OCI-LY7 (cell line): ENCODE measurements around the gene RAB31. TPM values are rescaled to one million over a fixed set of nuclear protein-coding genes. Genes with fewer than 3 reads are reported as not detected.

ENCODE experiments used
- BruUV-seq: library from RNA; stranded (reverse); fragments of 400-500 nt; replicated peaks from 2 replicates; lab custom pipeline; 2021; lab: Mats Ljungman, UMichigan
- CTCF ChIA-PET: fragments of 300-600 bp; sonication (Branson Sonifier 250); formaldehyde crosslinking; loops from one replicate; lab custom pipeline; 2022; ENCODE audit warnings: antibody characterized with exemption; ENCODE audit not compliant: unreplicated experiment; lab: Charles Lee
- POLR2A ChIA-PET: fragments of 300-600 bp; sonication (Branson Sonifier 250); formaldehyde crosslinking; loops from one replicate; lab custom pipeline; 2022; ENCODE audit warnings: antibody characterized with exemption; lab: Charles Lee
- DNase-seq: peaks from one replicate; pipeline ENCODE4 v3.0.0-alpha.2; 2015; ENCODE audit warnings: low spot score
- H2AFZ ChIP-seq: fragments of 200-600 bp; sonication (generic), shearing (Covaris generic); 2 replicates; pipeline ENCODE4 v1.6.1; 2014; ENCODE audit warnings: mild to moderate bottlenecking, antibody characterized with exemption, low read length, moderate library complexity
- H3K27ac ChIP-seq: fragments of 200-600 bp; sonication (generic); 2 replicates; pipeline ENCODE4 v1.5.1; 2014; ENCODE audit warnings: mixed run types, low read depth, mild to moderate bottlenecking, moderate library complexity, low read length, inconsistent platforms; ENCODE audit not compliant: poor library complexity, severe bottlenecking
- H3K36me3 ChIP-seq: fragments of 200-600 bp; sonication (generic); 2 replicates; pipeline ENCODE4 v1.6.1; 2014; ENCODE audit warnings: mild to moderate bottlenecking, antibody characterized with exemption, low read length, moderate library complexity, mixed read lengths; ENCODE audit not compliant: insufficient read depth
- H3K4me1 ChIP-seq: fragments of 200-600 bp; sonication (generic); 2 replicates; pipeline ENCODE4 v1.5.1; 2014; ENCODE audit warnings: mild to moderate bottlenecking, low read length; ENCODE audit not compliant: insufficient read depth, poor library complexity, severe bottlenecking
- H3K4me2 ChIP-seq: fragments of 200-600 bp; sonication (generic); 2 replicates; pipeline ENCODE4 v1.6.1; 2014; ENCODE audit warnings: mild to moderate bottlenecking, low read length
- H3K4me3 ChIP-seq: fragments of 200-600 bp; sonication (generic); 2 replicates; pipeline ENCODE4 v1.5.1; 2014; ENCODE audit warnings: mild to moderate bottlenecking, low read depth, low read length; ENCODE audit not compliant: poor library complexity, severe bottlenecking
- H3K79me2 ChIP-seq: fragments of 200-600 bp; sonication (generic); 2 replicates; pipeline ENCODE4 v1.6.1; 2016; ENCODE audit warnings: low read depth, mild to moderate bottlenecking, low read length, moderate library complexity, mixed read lengths; ENCODE audit not compliant: insufficient read depth
- H3K9me2 ChIP-seq: fragments of 200-600 bp; sonication (generic); 2 replicates; pipeline ENCODE4 v1.6.1; 2016; ENCODE audit warnings: mild to moderate bottlenecking, low read length, mixed read lengths; ENCODE audit not compliant: insufficient read depth
- H3K9me3 ChIP-seq: fragments of 200-600 bp; sonication (generic); 2 replicates; pipeline ENCODE4 v1.6.1; 2014; ENCODE audit warnings: mild to moderate bottlenecking, mixed run types, low read length, mixed read lengths
- H4K20me1 ChIP-seq: fragments of 200-600 bp; sonication (generic); 2 replicates; pipeline ENCODE4 v1.6.1; 2014; ENCODE audit warnings: mild to moderate bottlenecking, antibody characterized with exemption, low read length, moderate library complexity, mixed read lengths; ENCODE audit not compliant: insufficient read depth
- EZH2phosphoT487 ChIP-seq: fragments of 200-600 bp; sonication (generic); IDR thresholded peaks from 2 replicates; pipeline ENCODE4 v1.6.1; 2018; ENCODE audit warnings: low read depth, borderline replicate concordance, mild to moderate bottlenecking, mixed run types, antibody characterized with exemption, low read length, moderate library complexity, mixed read lengths
- intact Hi-C: fragments of 100-400 bp; cut with micrococcal nuclease; formaldehyde crosslinking; loops from one replicate; pipeline ENCODE4 v1.10.0; 2022; ENCODE audit not compliant: unreplicated experiment
- total RNA-seq, 2 experiments: library from RNA; depleted of rRNA in 1 of 2; stranded (reverse); fragments of >200 nt in 1 of 2; shearing (Covaris generic) in 1 of 2; gene quantifications; 2 replicates each; pipeline ENCODE4 v1.2.3, GENCODE V29; 2014 to 2022
- TF ChIP-seq, protein P1 (sequence below): fragments of 200-600 bp; sonication (generic); conservative IDR thresholded peaks from 2 replicates; pipeline ENCODE4 v1.5.1; 2014; ENCODE audit warnings: mild to moderate bottlenecking, antibody characterized with exemption, low read length, moderate library complexity, mixed read lengths

The RAB31 gene
- total RNA-seq, 2 experiments from 2014 or later, result not detected

DNA sequence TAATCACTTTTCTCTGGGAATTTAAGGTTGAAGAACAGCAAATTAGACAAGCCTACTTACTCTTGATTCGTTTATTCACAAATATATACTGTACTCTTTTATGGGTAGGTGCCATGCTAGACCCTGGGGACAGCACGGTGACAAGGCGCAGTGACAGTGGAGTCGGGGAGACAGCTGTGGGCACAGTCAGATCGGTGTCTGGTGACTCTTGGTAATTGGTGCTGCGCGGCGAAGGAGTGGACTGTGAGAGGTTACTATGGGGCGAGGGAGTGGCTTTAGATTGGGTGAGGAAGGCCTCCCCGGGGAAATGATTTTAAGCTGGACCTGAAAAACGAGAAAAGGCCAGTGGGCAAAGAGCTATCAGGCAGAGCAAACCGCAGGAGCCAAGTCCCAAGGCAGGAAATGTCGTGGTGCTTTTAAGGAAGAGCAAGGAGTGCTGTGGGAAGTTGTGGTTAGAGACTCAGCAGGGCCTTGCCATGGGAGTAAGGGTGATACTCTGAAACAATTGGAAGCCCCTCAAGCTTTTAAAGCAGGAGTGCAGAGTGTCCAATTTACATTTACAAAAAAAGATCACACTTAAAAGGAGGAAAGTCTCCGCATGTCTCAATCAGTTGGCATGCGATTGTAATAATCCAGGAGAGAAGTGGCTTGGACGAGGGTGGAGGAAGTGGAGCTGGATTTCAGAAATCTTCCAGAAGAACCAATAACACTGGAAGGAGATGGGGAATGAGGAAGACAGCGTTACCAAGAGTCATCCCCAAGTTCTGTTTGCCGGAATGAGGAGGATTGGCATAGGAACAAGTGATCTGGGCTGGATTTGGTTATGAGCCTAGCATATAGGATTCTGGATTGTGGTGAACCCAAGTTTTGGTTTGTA is 141.5 kb downstream of the RAB31 start:
- Histone ChIP-seq H3K9me2 (no peaks in the 10 kb centered on the region), H3K4me1 (no peaks in the 10 kb centered on the region), H3K79me2 (no peaks in the 10 kb centered on the region), H3K4me3 (no peak overlapping the region), H2AFZ (no peak overlapping the region), H3K36me3 (no peaks in the 10 kb centered on the region), H3K9me3 (no peaks in the 10 kb centered on the region), H3K4me2 (no peak overlapping the region), H3K27ac (no peak overlapping the region), H4K20me1 (no peaks in the 10 kb centered on the region)
- no peak for DNase-seq
- no TSS peak for BruUV-seq
- intact Hi-C loops, result no loop called here
- ChIA-PET CTCF (no interaction called here), POLR2A (interaction anchor here (0.9 kb wide), 1 partner anchor 47 kb away, joined by 4 read pairs; no protein-coding TSS in a partner anchor)
- no peak for TF ChIP-seq EZH2phosphoT487
- TF ChIP-seq, protein P1, sequence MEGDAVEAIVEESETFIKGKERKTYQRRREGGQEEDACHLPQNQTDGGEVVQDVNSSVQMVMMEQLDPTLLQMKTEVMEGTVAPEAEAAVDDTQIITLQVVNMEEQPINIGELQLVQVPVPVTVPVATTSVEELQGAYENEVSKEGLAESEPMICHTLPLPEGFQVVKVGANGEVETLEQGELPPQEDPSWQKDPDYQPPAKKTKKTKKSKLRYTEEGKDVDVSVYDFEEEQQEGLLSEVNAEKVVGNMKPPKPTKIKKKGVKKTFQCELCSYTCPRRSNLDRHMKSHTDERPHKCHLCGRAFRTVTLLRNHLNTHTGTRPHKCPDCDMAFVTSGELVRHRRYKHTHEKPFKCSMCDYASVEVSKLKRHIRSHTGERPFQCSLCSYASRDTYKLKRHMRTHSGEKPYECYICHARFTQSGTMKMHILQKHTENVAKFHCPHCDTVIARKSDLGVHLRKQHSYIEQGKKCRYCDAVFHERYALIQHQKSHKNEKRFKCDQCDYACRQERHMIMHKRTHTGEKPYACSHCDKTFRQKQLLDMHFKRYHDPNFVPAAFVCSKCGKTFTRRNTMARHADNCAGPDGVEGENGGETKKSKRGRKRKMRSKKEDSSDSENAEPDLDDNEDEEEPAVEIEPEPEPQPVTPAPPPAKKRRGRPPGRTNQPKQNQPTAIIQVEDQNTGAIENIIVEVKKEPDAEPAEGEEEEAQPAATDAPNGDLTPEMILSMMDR, result no peak

DNA sequence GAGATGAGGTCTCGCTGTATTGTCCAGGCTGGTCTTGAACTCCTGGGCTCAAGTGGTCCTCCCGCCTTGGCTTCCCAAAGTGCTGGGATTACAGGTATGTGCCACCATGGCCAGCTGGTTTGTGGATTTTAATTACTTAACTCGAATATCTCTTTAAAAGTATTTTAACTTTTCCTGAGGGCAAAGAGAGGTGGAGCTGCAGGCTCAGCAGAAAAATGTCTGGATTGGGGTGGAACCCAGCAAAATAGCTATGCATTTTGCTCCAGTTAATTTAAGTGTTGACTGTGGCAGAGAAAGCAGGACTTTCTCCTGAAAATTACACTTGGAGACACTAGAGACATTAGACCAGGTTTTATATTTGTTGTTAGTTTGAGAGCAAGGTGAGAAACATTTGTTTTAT is 142.2 kb downstream of the RAB31 start:
- H3K9me3 ChIP-seq, result no peaks in the 10 kb centered on the region
- CTCF ChIA-PET, result no interaction called here
- POLR2A ChIA-PET, result interaction anchor here (0.9 kb wide), 1 partner anchor 46 kb away, joined by 4 read pairs; no protein-coding TSS in a partner anchor
- intact Hi-C loops, result no loop called here
- no peak overlapping the region for H2AFZ ChIP-seq
- no peak overlapping the region for H3K27ac ChIP-seq
- BruUV-seq, result no TSS peak
- no peak overlapping the region for H3K4me3 ChIP-seq
- H3K4me1 ChIP-seq, result no peaks in the 10 kb centered on the region
- H3K79me2 ChIP-seq, result no peaks in the 10 kb centered on the region
- no peaks in the 10 kb centered on the region for H3K9me2 ChIP-seq
- TF ChIP-seq, protein P1, result no peak
- no peak for TF ChIP-seq EZH2phosphoT487
- H4K20me1 ChIP-seq, result no peaks in the 10 kb centered on the region
- no peak for DNase-seq
- H3K36me3 ChIP-seq, result no peaks in the 10 kb centered on the region
- H3K4me2 ChIP-seq, result no peak overlapping the region

DNA sequence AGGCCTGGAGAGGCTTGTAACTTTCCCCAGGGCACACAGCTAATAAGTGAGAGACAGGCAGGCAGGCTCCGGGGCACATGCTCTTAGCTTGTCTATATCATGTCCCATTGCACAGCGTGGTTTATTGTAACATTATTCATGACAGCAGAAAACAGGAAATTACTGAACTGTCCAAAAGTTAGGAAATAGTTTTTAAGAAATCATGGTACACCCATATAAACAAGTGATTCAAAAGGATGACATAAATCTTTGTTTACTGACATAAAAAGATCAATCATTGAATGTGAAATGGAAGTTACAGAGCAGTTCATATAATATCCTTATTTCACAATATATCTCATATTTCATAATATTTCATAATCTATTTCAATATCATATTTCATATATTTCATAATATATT is 143.4 kb downstream of the RAB31 start:
- Histone ChIP-seq H3K27ac (no peak overlapping the region), H3K36me3 (no peaks in the 10 kb centered on the region), H3K4me1 (no peaks in the 10 kb centered on the region), H3K4me2 (no peak overlapping the region), H3K4me3 (no peak overlapping the region), H4K20me1 (no peaks in the 10 kb centered on the region), H3K79me2 (no peaks in the 10 kb centered on the region), H3K9me2 (no peaks in the 10 kb centered on the region), H3K9me3 (no peaks in the 10 kb centered on the region), H2AFZ (no peak overlapping the region)
- POLR2A ChIA-PET, result interaction anchor here (0.6 kb wide), 1 partner anchor 9 kb away, joined by 3 read pairs; no protein-coding TSS in a partner anchor
- TF ChIP-seq EZH2phosphoT487, result no peak
- TF ChIP-seq, protein P1, result no peak
- CTCF ChIA-PET, result no interaction called here
- no peak for DNase-seq
- BruUV-seq, result no TSS peak
- intact Hi-C loops, result no loop called here
